NCI-H128 (cell line): ENCODE data around the gene ACAP2.
"Not testable (repeated sequence)": the region's sequence is repeated elsewhere in the genome, so short reads cannot be mapped to it uniquely, and the experiment has no call there.

Source experiments
- DNase-seq: peaks from one replicate; lab custom pipeline; 2025; ENCODE audit not compliant: unreplicated experiment; lab: John Stamatoyannopoulos, UW

Gene ACAP2

DNA sequence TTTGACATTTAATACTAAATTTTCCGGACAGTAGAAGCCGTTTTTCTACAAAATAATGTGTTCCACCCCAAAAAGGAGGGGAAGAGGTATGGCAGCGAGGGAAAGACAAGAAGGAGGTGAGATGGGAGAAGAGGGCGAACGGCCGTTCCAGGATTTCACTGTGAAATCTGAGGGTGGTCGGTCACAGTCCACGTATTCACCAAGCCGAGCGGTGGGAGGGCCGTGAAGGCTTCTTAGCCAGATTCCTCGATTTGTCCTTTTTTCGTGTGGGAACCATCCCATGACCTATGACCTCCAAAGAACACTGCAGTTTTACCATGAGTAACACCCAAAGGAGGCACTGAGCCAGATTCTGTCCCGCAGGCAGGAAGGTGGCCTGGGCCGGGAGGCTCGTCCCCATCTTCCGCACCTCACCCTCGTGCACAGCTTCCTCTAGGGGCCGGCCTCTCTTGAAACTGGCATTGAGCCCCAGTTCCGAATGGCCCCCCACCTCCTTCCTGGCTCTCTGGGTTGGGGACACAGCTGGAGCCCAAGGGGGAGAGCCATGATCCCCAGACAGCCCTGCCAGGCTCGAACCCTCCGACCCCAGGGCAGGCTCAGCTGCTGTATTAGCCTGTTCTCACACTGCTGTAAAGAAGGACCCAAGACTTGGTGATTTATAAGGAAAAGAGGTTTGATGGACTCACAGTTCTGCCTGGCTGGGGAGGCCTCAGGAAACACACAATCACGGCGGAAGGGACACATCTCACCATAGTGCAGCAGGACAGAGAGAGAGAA lies 195.5 kb downstream of the ACAP2 start:
- no peak for DNase-seq

DNA sequence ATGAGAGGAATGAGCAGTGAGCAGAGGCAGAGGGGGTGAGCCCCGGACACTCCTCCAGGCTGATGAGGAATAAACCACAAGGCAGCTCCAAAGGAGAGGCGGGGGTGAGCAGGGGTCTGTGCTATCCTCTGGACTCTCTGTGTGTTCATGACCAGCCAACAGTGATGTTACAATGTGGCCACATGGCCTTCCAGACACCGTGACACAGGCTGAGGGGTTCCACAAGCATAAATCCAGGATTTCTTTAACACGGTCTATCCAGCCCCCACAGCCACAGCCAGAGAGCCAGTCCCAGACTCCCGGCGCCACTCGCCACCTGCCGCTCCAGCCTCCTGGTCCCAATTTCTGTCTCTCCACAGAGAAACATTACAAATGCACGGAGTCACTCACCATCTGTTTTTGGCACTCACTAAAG lies 196.2 kb downstream of the ACAP2 start:
- no peak for DNase-seq

DNA sequence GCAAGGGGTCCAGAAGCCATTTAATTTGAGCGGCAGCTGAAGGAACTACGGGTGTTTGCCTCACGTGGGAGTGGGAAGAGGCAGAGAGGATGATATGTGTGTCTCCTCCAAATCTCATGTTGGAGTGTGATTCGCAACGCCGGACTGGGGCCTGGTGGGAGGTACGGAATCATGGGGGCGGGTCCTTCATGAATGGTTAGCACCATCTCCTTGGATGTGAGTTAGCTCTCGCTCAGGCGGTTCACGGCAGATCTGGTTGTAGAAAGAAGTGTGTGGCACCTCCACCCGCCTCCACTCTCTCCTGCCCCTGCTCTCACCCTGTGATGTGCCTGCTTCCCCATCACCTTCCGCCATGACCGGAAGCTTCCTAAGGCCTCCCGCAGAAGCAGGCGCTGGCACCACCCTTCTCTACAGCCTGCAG lies 197.3 kb downstream of the ACAP2 start:
- DNase-seq, result no peak

DNA sequence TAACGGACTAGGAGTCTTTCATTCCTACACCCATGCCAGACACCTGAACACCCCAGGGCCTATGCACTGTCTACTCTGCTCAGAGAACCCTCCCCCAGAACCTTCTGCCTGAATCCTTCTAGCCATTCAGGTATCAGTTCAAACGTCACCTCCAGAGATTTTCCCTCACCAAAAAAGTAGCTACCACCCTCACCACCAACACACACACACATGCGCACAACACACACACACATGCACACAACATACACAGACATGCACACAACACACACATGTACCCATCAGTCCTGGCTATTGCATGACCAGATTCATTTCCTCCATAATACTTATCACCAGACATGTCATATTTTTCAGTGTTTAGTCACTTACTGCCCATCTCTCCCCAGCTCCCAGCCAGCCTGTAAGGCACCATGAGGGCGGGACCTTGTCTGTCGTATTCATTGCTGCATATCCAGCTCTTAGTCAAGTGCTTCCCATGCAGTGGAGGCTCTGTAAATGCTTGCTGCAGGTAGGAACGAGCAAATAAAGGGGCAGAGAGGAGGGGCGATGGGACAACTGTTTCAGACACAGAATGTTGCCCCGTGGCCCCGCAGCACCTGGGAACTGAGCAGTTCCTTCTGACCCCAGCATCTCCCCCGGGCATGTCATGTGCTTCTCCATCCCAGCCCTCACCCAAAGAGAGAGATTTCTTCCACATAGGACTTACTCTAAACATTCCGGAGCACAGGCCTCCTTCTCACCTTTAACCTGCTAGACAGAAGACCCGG lies 201.0 kb downstream of the ACAP2 start:
- no peak for DNase-seq

DNA sequence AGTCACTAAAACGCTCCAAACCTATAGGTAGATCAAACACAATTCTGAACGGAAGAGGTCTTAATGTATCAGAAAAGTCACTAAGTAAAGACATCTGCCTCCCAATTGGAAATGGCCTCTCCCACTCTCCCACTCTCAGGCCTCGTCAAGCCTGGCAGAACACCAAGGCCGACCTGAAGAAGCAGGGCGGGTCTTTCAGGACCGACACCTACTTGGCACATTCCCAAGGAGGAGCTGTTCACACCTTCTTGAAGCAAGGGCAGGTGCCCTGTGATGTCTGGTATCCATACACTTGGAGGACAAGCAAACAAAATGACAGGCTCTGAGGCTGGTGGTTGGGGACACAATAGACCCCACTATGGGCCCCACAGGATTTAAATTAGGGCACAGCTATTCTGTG lies 201.9 kb downstream of the ACAP2 start:
- DNase-seq, result no peak

DNA sequence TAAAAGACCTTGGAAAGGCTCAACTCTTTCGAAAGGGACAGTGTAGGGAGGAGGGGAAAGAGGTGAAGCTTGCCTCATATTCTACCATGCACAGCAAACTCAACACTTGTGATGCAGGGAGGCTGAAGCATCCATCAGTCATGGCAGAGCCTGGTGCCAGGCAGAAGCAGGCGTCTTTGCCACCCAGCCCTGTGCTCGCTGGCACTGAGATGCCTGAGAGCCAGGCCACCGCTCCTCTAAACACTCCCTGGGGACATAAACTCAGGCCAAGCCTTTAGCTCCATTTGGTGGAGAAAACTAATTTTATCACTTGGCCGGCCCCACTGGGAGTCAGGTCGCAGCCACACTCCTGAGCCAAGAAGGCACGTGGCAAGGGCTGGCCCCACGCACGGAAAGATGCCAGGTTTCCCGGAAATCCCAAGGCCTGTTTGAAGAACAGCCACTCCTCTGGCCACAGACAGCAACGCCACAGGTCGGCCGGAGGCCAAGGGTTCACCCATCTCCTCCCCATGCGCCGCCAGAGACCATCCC lies 202.6 kb downstream of the ACAP2 start:
- DNase-seq, result no peak

DNA sequence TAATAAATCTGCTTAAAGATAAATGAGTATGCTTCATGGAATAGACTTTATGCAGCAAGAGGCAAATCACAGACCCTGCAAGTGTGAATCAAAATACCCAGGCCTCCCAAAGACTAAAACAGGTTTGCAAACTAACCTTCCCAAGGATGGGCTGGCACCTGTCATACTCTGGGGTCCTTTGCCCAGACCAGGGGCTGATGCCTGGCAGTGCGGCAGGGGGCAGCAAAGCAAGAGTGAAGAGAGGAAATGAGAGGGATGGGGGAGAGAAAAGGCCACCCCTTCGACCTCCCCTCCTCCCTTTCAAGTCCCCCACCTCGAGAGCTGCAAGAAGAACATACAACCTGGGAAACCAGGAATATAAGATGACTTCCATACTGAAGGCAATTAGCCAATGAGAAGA lies 203.7 kb downstream of the ACAP2 start:
- DNase-seq, result no peak

DNA sequence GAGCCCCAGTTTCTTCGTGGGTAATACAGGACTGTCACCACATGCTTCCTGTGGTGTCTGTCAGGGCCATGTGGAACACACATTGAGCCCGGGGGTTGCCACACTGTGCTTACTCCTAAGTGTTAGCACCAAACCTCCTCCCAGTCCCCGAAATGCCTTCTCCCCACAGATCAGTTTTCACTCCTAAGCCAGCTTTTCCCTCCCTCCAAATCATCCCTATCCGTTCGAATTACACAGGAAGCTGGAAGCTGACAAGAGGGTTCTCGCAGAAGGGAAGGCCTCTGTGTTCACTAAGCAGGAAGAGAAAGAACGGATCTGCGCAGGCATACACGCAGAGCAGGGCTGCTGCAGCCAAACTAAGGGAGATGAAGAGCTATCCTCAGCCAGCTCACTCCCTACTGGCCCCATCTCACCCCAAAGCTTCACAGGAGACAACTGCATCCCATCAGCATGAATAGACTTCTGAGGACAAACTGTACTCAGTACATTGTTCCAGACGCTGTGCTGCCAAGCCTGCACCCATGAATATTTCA lies 204.2 kb downstream of the ACAP2 start:
- DNase-seq, result no peak

DNA sequence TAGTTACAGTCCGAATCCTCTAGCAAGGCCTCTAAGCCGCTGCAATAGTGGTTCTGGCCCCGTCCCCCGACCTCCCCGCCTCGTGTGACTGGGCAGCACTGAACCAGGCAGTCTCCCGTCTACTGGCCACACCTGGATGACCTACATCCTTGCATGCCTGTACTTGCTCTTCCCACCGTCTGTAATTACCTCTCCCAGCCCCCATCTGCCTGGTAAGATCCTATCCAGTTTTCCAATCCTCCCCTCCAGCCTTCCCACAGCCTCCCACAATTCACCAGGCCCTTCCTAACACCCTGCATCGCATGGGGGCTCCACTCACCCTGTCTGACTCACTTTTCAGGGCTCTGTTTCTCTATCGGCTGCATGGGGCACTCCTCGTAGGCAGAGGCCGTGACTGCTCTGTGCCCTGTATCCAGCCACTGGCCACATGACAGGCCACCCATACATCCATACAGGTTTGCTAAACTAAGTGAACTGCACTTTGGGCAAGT lies 204.7 kb downstream of the ACAP2 start:
- no peak for DNase-seq

DNA sequence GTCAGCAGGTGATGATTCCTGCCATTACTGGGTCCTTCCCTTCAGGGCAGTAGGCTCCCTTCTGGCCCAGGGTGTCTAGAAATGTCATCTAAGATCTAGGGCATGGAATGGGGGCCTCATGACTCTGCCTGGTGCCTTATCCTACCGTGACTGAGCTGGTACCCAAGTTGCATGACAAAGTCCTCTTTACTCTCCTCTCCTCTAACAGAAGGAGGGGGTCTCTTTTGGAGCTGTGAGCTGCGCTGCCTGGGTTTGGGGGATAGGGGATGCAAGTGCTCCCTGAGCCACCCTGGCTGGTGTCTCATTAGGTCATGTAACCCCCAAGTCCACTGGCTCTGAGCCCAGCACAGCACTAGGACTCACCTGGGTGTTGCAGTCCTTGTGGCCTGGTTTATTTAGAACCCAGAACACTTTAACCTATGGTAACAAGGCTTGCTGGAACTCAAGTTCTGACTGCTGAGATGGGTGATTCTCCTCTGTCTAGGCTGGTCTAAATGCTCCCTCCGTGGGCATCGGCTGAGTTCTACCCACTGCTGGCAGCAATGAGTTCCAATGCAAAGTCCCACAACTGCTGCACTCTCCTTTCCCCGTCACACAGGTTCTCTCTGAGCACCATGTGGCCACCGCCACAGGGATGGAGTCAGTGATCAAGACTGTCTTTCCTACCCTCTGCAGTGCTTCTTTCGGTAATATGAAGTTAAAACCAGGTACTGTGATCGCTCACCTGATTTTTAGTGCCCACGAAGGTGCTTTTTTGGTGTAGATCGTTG lies 205.8 kb downstream of the ACAP2 start:
- no peak for DNase-seq

DNA sequence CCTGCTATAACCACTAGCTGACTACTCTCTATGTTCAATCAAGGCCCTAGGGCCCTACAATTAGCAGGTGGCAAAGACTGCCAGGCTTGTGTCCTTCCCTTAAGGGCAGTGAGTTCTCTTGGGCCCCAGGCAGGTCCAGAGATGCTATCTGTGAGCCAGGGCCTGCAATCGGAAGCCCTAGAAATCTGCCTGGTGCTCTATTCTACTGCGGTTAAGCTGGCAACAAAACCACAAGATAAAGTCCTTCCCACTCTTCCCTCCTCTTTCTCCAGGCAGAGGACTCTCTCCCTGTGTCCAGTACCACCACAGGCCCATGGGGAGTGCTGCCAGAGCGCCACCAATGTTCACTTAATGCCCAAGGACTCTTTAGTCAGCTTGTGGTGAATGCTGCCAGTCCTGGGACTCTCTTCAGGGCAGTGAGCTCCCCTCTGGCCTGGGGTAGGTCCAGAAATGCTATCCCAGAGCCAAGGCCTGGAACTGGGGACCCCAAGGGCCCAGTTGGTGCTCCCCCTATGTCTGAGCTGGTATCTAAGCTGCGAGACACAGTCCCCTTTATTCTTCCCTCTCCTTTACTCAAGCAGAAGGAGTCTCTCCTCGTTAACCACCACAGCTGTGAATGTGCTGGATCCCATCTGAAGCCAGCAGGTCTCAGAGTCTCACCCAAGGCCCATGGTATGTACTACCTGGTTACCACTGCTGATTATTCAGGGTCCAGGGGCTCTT lies 206.6 kb downstream of the ACAP2 start:
- DNase-seq, result no peak

DNA sequence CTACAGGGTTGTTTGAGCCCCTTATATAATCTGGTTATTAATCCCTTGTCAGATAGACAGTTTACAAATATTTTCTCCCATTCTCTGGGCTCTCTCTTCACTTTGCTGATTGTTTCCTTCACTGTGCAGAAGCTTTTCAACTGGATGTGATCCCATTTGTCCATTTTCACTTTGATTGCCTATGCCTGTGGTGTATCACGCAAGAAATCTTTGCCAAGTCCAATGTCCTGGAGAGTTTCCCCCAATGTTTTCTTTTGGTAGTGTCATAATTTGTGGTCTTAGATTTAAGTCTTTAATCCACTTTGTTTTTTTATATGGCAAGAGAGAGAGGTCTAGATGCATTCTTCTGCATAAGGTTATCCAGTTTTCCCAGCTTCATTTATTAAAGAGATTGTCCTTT lies 212.6 kb downstream of the ACAP2 start:
- no peak for DNase-seq

DNA sequence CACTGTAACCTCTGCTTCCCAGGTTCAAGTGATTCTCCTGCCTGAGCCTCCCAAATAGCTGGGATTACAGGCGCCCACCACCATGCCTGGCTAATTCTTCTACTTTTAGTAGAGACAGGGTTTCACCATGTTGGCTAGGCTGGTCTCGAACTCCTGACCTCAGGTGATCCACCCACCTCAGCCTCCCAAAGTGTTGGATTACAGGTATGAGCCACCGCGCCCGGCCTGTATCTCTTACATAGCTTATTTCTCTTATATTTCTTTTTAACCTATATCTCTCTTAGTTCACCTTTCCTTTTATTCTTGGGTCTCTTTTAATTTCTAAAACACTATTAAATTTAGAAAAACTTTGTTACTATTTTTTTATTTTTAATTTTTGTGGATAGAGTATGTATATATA lies 213.9 kb downstream of the ACAP2 start:
- DNase-seq, result not testable (repeated sequence)

DNA sequence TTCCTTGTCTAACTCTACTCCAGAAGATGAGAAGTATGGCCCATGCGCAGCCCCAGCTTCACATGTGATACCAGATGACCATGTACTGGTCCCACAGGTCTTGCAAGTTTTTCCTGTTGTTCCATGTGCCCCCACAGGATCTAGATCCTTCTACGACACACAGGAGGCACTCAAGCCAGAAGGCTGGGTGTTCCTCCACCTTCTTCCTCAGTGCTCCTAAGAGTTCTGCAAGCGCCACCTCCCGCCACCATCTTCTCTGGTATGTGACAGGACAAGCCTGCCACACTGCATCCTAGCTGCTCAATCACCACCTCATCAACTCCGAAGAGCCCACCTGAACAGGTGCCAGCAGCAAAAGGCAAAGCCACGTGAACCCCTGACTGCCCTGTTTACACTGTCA lies 214.9 kb downstream of the ACAP2 start:
- no peak for DNase-seq

DNA sequence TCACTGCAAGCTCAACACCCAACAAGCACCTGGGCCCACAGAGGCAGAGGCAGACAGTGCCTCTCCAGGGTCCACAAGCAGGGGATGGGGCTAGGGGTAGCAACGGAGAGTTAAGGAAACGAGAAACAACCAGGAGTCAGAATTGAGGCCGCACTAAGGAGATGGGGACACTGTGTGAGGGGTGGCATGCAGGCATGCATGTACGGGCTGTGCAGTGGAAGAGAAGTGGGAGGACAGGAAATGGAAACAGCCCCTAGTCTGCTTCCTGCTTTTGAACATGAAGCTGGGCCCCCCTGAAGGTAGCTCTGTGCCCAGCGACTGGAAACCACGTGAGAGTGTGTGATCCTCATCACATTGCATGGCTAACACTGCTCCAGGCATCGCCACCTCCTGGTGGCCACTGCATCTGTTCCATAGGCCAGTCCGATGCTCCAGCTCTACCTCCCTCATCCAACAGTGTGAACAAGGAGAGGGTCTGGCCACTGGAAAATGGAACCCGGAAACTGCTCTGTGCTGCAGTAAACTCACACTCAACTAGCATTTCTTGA lies 215.8 kb downstream of the ACAP2 start:
- no peak for DNase-seq

DNA sequence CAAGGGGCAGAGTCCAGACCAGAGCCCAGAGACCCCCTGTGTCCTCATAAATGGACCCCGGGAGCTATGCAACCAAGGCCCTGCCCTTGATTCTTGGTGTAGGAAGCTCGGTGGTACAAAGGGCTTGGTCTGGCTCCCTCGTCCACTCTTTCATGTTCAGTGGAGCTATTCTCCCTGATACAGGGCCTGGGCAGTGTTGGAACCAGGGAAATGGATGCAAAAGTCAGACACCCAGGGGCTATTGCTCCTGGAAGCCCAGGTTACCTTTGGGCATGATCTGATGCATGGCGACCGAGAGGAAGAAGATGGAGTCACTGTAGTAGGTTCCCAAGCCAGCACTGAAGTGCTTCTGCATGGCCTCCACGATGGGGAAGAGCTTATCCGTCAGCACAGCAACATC lies 216.4 kb downstream of the ACAP2 start:
- no peak for DNase-seq

DNA sequence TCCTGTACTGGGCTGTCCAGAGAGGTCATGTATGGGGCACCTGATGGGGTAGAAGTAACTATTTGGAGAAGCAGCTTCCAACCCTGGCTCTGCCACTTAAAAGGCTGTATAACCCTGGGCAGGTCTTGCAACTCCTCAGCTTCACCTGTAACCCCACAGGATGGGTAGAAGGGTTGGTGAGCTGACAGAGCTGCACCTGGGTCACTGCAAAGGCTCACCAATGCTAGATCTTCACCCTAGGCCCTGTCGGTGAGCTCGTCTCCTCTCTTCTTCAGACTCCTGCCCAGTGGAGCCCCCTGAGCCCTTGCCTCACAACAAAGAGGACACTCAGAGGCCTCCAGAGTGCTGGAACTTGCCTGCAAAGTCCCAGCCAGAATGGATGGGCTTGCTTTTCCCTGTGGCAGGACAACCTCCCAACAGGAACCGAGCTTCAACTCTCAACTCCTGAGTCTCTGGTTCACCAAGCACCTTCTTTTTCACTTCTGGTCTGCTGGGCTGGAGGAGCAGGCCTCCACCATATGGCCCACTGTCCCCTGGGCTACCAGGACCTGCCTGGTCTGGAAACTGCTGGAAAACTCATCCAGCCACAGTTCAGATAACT lies 217.7 kb downstream of the ACAP2 start:
- DNase-seq, result no peak
